Measurements from ENCODE around the gene SLC25A26. TPM values are rescaled to one million over a fixed set of nuclear protein-coding genes. Genes with fewer than 3 reads are reported as not detected.

Gene SLC25A26
- total RNA-seq, 2 donors from 2014 or later, result 17.1 to 17.8 TPM

DNA sequence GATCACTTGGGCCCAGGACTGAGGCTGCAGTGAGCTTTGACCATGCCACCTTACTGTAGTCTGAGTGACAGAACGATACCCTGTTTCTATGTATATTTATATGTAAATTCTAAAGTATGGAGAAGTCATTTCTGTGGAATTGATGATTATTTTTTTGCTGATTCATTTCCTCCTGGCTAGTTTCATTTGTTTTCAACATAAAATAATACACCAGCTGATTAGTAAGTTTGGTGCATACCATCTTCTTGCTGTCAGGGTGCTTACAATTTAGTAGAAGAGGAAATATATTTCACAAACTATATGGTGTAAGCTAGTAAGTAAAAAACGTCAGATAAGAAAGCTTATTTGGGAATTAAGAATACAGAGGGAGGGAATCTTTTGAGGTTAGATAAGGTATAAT is 36.0 kb downstream of the SLC25A26 start:
- no peak overlapping the region for H3K4me3 ChIP-seq
- no peaks in the 10 kb centered on the region for H3K9me3 ChIP-seq
- H3K4me1 ChIP-seq, result no peaks in the 10 kb centered on the region
- intact Hi-C loops (cut with DNase I), result no loop called here
- no peak overlapping the region for H3K9ac ChIP-seq (ENCODE audit: low read depth in 2 of 2, low read length in 2 of 2)
- H3K27ac ChIP-seq, result no peak overlapping the region
- no peak for DNase-seq
- H3K36me3 ChIP-seq, result no peaks in the 10 kb centered on the region
- no peaks in the 10 kb centered on the region for H3K27me3 ChIP-seq
- TF ChIP-seq, protein P1, sequence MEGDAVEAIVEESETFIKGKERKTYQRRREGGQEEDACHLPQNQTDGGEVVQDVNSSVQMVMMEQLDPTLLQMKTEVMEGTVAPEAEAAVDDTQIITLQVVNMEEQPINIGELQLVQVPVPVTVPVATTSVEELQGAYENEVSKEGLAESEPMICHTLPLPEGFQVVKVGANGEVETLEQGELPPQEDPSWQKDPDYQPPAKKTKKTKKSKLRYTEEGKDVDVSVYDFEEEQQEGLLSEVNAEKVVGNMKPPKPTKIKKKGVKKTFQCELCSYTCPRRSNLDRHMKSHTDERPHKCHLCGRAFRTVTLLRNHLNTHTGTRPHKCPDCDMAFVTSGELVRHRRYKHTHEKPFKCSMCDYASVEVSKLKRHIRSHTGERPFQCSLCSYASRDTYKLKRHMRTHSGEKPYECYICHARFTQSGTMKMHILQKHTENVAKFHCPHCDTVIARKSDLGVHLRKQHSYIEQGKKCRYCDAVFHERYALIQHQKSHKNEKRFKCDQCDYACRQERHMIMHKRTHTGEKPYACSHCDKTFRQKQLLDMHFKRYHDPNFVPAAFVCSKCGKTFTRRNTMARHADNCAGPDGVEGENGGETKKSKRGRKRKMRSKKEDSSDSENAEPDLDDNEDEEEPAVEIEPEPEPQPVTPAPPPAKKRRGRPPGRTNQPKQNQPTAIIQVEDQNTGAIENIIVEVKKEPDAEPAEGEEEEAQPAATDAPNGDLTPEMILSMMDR (IDR thresholded peaks at IDR 0.05), result no peak

DNA sequence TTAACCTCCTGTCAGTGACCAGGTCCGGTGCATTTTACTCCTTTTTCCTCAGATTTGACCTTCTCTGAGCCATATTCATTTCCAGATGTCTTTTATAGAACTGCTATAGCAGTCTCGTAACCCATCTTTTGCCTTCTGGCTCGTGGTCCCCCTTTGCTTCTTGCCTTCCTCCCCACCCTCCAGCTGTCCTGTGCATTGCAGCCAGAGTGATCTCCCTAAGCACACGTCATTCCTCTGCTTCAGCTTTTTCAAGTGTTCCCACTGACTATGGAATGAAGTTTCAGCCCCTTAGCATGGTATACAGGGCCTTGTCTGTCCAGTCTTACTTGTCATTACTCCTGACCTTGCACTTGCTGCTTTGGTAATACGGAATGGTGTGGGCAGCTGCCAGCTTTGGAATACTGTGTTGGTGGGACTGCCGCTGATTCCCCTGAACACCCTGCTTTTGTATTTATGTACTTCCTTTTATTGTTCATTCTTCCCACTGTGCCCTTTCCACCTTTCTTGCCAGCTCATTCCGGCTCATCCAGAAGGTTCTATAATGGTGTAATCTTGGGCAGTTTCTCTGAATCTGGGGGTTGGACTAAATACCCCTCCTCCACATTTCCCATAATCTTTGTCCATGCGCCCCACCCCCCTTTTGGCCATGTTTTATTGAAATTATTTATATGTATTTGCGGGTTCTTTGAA is 38.9 kb downstream of the SLC25A26 start:
- no peak for DNase-seq
- no peaks in the 10 kb centered on the region for H3K9me3 ChIP-seq
- H3K9ac ChIP-seq (ENCODE audit: low read depth in 2 of 2, low read length in 2 of 2), result no peak overlapping the region
- no peak overlapping the region for H3K4me3 ChIP-seq
- H3K4me1 ChIP-seq, result no peaks in the 10 kb centered on the region
- H3K27ac ChIP-seq, result no peak overlapping the region
- TF ChIP-seq, protein P1 (IDR thresholded peaks at IDR 0.05), result no peak
- intact Hi-C loops (cut with DNase I), result no loop called here
- H3K36me3 ChIP-seq, result no peaks in the 10 kb centered on the region
- H3K27me3 ChIP-seq, result no peaks in the 10 kb centered on the region

DNA sequence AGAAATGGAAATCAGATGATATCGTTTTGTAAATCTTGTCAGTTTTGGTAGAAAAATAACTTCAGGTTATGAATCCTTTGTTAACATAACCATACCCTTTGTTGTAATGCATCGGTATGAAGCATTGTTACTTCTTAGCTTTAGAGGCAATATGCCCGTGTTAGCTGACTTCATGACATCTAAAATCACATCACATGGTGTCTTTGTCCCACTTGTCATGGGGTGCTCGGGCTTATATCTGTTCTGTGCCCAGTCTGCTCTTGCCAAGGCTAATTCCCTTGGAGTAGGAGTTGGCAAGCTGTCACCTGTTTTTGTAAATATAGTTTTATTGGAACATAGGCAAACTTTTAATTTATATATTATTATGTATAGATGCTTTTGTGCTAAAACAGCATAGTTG is 39.6 kb downstream of the SLC25A26 start:
- Histone ChIP-seq H3K36me3 (no peaks in the 10 kb centered on the region), H3K9ac (ENCODE audit: low read depth in 2 of 2, low read length in 2 of 2) (no peak overlapping the region), H3K4me1 (no peaks in the 10 kb centered on the region), H3K4me3 (no peak overlapping the region), H3K27ac (no peak overlapping the region), H3K27me3 (no peaks in the 10 kb centered on the region), H3K9me3 (no peaks in the 10 kb centered on the region)
- TF ChIP-seq, protein P1 (IDR thresholded peaks at IDR 0.05), result no peak
- intact Hi-C loops (cut with DNase I), result no loop called here
- no peak for DNase-seq

DNA sequence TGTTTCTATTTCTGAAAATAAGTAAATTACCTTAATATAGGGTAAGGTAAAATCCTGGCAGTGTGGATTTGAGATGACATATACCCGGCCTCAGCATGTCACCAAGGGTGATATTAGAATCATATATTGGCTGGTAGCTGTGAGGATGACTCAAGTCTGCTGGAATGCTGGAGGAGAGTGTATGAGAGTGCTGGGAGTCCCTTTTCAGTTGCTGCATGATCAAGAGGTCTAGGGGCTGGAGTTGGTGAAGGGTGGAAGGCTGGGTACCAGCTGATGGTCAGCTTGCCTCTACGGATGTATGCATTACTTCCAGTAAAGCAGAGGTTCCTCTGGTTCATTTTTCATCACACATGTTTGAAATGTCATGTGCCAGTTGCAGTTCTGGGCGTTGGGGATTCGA is 40.6 kb downstream of the SLC25A26 start:
- H3K9ac ChIP-seq (ENCODE audit: low read depth in 2 of 2, low read length in 2 of 2), result no peak overlapping the region
- no peaks in the 10 kb centered on the region for H3K9me3 ChIP-seq
- no peaks in the 10 kb centered on the region for H3K36me3 ChIP-seq
- no peaks in the 10 kb centered on the region for H3K27me3 ChIP-seq
- intact Hi-C loops (cut with DNase I), result no loop called here
- DNase-seq, result no peak
- no peaks in the 10 kb centered on the region for H3K4me1 ChIP-seq
- TF ChIP-seq, protein P1 (IDR thresholded peaks at IDR 0.05), result no peak
- no peak overlapping the region for H3K27ac ChIP-seq
- no peak overlapping the region for H3K4me3 ChIP-seq

DNA sequence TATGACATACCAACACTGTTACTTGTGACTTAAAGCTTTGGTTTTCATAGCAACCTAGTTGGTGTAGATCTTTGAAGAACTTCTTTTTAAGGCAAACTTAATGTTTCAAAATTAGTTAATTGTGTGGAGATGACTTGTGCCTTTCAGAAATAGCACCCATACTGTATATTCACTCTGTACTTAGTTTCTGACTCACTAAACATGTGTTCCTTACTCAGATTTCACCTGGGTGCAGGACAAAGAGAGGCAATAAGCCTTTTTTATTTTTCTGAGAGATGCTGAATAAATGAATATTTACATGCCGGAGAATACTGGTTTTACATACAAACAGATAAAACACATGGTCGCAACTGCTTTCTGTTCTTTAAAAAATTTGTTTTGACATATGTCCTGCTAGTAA is 44.8 kb downstream of the SLC25A26 start:
- DNase-seq, result no peak
- no peaks in the 10 kb centered on the region for H3K27me3 ChIP-seq
- TF ChIP-seq, protein P1 (IDR thresholded peaks at IDR 0.05), result no peak
- no peaks in the 10 kb centered on the region for H3K36me3 ChIP-seq
- intact Hi-C loops (cut with DNase I), result no loop called here
- H3K4me3 ChIP-seq, result no peak overlapping the region
- no peaks in the 10 kb centered on the region for H3K9me3 ChIP-seq
- H3K27ac ChIP-seq, result no peak overlapping the region
- H3K9ac ChIP-seq (ENCODE audit: low read depth in 2 of 2, low read length in 2 of 2), result no peak overlapping the region
- peaks cover 7% of the 10 kb centered on the region for H3K4me1 ChIP-seq

Data from colonic mucosa (tissue), 4 donors.